Osteoblast (primary cell): ENCODE results near the gene AUTS2. TPM values are rescaled to one million over a fixed set of nuclear protein-coding genes. Genes with fewer than 3 reads are reported as not detected.

Source experiments
- DNase-seq: peaks from one replicate; pipeline ENCODE4 v3.0.0; 2011; ENCODE audit warnings: low spot score, mixed read lengths; ENCODE audit not compliant: insufficient read length; ENCODE audit errors: missing footprints
- H2AFZ ChIP-seq: 2 replicates; pipeline ENCODE4 v1.6.0; 2011; ENCODE audit warnings: mild to moderate bottlenecking, low read length
- H3K27ac ChIP-seq: 2 replicates; pipeline ENCODE4 v1.5.1; 2011; ENCODE audit warnings: mild to moderate bottlenecking, low read depth, low read length, moderate library complexity
- H3K27me3 ChIP-seq: 2 replicates; pipeline ENCODE4 v1.6.0; 2012; ENCODE audit warnings: mild to moderate bottlenecking, control low read depth, inconsistent platforms, low read length, moderate library complexity; ENCODE audit not compliant: insufficient read depth
- H3K36me3 ChIP-seq: 2 replicates; pipeline ENCODE4 v1.5.1; 2011; ENCODE audit warnings: mild to moderate bottlenecking, low read length, control low read depth, moderate library complexity; ENCODE audit not compliant: insufficient read depth
- H3K4me1 ChIP-seq: 2 replicates; pipeline ENCODE4 v1.5.1; 2011; ENCODE audit warnings: mild to moderate bottlenecking, low read length, control low read depth, moderate library complexity; ENCODE audit not compliant: insufficient read depth
- H3K4me2 ChIP-seq: 2 replicates; pipeline ENCODE4 v1.6.0; 2011; ENCODE audit warnings: mild to moderate bottlenecking, low read length; ENCODE audit not compliant: insufficient read depth
- H3K4me3 ChIP-seq: fragments of 200-600 bp; sonication (generic); 3 replicates; pipeline ENCODE4 v1.5.1; 2012; ENCODE audit warnings: mild to moderate bottlenecking, low read length, inconsistent platforms; ENCODE audit not compliant: insufficient read depth
- H3K79me2 ChIP-seq: 2 replicates; pipeline ENCODE4 v1.6.0; 2012; ENCODE audit warnings: mild to moderate bottlenecking, low read length, control low read depth, inconsistent platforms; ENCODE audit not compliant: insufficient read depth
- H3K9me3 ChIP-seq: 2 replicates; pipeline ENCODE4 v1.5.1; 2011; ENCODE audit warnings: low read depth, low read length, control low read depth
- H4K20me1 ChIP-seq: 2 replicates; pipeline ENCODE4 v1.6.0; 2012; ENCODE audit warnings: mild to moderate bottlenecking, low read length, control low read depth; ENCODE audit not compliant: insufficient read depth
- CTCF ChIP-seq: IDR thresholded peaks from 2 replicates; pipeline ENCODE4 v1.5.1; 2011; ENCODE audit warnings: mild to moderate bottlenecking, low read depth, low read length, moderate library complexity; ENCODE audit errors: extremely low read depth
- total RNA-seq: library from RNA; depleted of rRNA; stranded (reverse); fragments of >200 nt; gene quantifications from 2 replicates; pipeline ENCODE4 v1.2.3, GENCODE V29; 2012

The AUTS2 gene
- total RNA-seq, 1 donor, result 15.2 TPM

- Histone ChIP-seq H3K27me3 (no peaks in the 10 kb centered on the region), H4K20me1 (no peaks in the 10 kb centered on the region), H3K4me3 (no peak overlapping the region), H2AFZ (peak overlapping the region; percentile 67), H3K36me3 (no peaks in the 10 kb centered on the region), H3K4me2 (no peak overlapping the region), H3K9me3 (no peaks in the 10 kb centered on the region), H3K27ac (no peak overlapping the region), H3K4me1 (no peaks in the 10 kb centered on the region), H3K79me2 (no peaks in the 10 kb centered on the region)
- TF ChIP-seq CTCF, result no peak
- DNase-seq, result no peak
Observed at GRCh38 chr7:70237831-70238575, 639.7 kb downstream of the AUTS2 start.

GRCh38 chr7:70239918-70240317 lies 641.6 kb downstream of the AUTS2 start:
- TF ChIP-seq CTCF, result no peak
- Histone ChIP-seq H3K4me2 (no peak overlapping the region), H4K20me1 (no peaks in the 10 kb centered on the region), H3K4me3 (no peak overlapping the region), H3K9me3 (no peaks in the 10 kb centered on the region), H2AFZ (no peak overlapping the region), H3K27ac (no peak overlapping the region), H3K4me1 (no peaks in the 10 kb centered on the region), H3K27me3 (no peaks in the 10 kb centered on the region), H3K36me3 (no peaks in the 10 kb centered on the region), H3K79me2 (no peaks in the 10 kb centered on the region)
- no peak for DNase-seq

- no peak for TF ChIP-seq CTCF
- no peak overlapping the region for H2AFZ ChIP-seq
- H3K4me2 ChIP-seq, result no peak overlapping the region
- no peaks in the 10 kb centered on the region for H3K36me3 ChIP-seq
- no peaks in the 10 kb centered on the region for H3K4me1 ChIP-seq
- no peak overlapping the region for H3K27ac ChIP-seq
- no peak for DNase-seq
- H4K20me1 ChIP-seq, result no peaks in the 10 kb centered on the region
- no peak overlapping the region for H3K4me3 ChIP-seq
- no peaks in the 10 kb centered on the region for H3K27me3 ChIP-seq
- H3K9me3 ChIP-seq, result no peaks in the 10 kb centered on the region
- no peaks in the 10 kb centered on the region for H3K79me2 ChIP-seq
Observed at GRCh38 chr7:70240873-70241272, 642.6 kb downstream of the AUTS2 start.

GRCh38 chr7:70241536-70242175 lies 643.4 kb downstream of the AUTS2 start:
- Histone ChIP-seq H4K20me1 (no peaks in the 10 kb centered on the region), H3K27ac (no peak overlapping the region), H3K9me3 (no peaks in the 10 kb centered on the region), H3K4me2 (no peak overlapping the region), H2AFZ (no peak overlapping the region), H3K36me3 (no peaks in the 10 kb centered on the region), H3K4me3 (no peak overlapping the region), H3K79me2 (no peaks in the 10 kb centered on the region), H3K4me1 (no peaks in the 10 kb centered on the region), H3K27me3 (no peaks in the 10 kb centered on the region)
- no peak for TF ChIP-seq CTCF
- DNase-seq, result no peak
